ENCODE data around the gene RPP25.

The RPP25 gene, protein sequence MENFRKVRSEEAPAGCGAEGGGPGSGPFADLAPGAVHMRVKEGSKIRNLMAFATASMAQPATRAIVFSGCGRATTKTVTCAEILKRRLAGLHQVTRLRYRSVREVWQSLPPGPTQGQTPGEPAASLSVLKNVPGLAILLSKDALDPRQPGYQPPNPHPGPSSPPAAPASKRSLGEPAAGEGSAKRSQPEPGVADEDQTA

DNA sequence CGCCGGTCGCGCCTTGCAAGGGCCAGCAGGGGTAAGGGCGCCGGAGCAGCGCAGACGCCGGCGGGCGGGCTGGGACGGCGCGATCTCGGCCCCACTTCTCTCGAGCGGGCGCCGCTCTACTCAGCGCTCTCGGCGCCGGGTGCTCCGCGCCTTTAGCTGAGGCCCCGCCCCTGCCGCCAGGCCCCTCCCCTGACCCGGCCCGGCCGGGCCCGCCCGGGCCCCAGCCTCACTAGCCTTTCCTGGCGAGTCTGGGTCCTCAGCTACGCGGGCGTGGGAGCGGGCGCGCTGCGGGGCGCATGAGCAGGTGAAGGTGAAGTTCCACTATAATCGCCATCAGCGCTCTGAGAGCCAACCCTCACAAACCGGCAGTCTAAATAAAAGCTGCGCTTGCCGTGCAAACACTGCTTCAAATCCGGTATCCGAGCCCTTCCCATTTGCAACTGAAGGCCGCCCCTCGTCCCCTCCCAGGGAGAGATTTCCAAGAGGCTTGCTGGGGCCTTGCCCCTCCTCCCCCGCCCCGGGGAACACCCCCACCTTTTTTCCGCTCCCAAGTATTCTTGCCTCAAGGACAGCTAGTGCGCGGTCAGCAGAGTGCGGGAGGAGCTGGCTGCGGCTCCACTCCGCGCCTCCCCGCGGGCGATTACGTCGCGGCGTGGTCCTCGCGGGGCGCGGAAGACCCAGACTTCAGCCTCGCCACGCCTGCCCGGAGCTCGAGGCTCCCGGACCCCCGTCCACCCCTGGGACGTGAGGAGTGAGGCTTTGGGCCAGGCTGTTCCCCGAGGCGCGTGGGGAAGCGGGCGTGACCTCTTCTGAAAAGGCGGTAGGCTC, at the start of gene RPP25:
Gene RPP25 (minus strand): TSS at position 125 of the 828 bp plus-strand sequence. CDS start 189 bp downstream, outside the sequence.
- DNase-seq (ENCODE audit: low read depth), result peak; percentile 74

DNA sequence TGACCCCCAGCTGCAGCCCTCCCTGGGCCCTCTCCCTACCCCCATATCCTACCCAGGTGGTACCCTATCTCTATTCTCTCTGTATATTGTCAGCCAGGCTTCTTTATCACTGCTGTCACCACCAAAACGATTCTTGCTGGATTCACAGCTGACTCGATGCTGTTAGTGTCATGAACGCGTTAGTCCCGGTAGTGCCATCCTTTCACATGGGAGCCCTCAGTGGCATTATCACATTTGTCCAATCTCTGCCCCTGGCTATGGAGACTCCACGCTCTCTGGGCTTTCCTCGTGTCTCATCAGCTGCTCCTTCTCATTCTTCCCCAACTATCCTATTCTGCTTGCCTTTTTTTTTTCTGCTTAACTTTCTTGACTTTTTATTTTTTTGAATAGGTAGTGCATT, 45.8 kb upstream of the RPP25 start:
- no peak for DNase-seq (ENCODE audit: low read depth)

DNA sequence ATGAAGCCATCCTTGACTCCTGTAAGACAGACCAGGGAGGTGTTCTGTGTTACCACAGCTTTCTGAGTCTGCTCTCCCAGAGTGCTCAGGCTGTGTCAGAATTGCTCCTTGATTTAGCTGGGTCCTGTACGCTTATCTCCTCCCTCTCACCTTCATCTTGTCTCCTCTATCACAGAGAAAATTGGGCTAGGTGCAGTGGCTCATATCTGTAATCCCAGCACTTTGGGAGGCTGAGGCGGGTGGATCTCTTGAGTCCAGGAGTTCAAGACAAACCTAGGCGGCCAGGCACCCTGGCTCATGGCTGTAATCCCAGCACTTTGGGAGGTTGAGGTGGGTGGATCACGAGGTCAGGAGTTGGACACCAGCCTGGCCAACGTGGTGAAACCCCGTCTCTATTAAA, 44.7 kb upstream of the RPP25 start:
- DNase-seq (ENCODE audit: low read depth), result no peak

DNA sequence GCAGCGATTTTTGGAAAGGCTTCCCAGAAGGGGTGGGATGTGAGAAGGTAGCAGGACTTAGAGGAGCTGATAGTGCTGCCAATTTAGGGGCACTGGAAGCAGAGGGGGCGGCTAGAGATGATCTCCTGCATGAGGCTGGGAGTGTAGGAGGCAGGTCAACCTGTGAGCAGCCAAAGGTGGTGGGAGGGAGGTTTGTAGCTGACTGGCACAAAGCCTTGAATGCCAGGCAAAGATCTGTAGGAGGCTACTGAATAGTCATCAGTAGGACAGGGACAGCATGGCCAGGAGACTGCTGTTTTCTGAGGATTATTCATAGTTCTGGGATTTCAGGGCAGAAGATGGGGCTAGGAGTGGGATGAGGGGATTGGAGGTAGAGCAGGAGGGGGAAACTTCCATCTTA, 41.0 kb upstream of the RPP25 start:
- no peak for DNase-seq (ENCODE audit: low read depth)

DNA sequence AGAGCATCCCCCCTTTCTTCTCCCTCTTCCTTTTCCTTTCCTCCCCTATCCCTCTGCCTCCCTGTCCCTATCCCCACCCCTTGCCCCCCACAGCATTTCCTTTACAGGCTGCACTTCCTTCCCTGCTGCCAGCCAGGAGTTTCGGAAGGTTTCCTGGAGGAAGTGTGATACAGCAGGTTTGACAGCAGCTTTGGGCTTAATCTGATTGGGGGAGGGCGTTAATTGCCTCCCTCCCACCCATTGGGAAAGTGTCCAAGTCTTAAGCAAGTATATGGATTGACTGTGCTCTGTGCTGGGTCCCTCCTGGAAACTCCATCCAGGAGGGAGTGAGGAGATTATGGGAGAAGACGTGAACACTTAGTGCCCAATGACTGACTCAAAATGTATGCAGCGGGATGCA, 40.6 kb upstream of the RPP25 start:
- DNase-seq (ENCODE audit: low read depth), result no peak

DNA sequence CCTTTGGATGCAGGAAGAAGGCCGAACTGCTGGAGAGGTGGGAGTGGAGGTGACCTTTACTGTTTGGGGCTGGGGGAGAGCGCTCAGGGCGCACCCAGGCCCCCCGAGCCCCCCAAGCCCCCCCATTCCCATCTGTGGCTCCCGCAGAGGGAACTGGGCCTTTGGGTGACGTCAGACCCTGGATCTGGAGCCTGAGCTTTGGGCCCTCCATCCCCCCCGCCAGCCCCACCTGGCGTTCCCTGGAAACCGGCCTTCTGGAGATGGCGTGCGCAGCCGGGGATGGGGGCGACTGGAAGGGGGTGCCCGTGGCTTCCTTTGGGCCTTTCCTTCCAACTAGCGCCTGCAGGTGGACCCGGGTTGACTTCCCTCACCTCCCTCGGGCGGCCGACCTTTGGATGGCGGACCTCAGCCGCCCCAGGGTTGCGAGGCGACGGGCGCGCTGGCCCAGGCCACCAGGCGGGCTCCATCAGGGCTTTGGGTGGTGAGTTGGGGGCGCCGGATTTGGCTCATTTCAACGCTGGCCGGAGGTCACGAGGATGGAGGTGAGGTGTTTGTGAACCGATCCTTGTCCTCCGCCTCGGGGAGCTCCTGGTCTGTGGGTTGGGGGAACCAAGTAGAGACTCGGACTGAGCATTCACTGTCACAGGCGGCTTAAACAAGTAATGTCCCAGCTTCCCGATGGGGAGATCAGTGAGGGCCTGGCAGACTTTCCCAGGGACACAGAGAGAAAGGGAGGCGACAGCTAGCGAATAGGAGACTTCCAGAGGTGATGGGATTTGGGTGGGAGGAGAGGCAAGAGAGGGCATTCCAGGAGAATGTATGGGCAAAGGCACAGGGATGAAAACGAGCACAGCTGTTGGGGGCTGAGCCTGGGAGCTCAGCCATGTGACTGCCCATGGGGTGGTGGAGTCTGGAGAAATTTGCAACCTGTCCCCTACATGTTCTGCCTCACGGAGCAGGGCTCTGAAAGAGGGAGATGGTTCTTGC, 39.5 kb upstream of the RPP25 start:
- no peak for DNase-seq (ENCODE audit: low read depth)

DNA sequence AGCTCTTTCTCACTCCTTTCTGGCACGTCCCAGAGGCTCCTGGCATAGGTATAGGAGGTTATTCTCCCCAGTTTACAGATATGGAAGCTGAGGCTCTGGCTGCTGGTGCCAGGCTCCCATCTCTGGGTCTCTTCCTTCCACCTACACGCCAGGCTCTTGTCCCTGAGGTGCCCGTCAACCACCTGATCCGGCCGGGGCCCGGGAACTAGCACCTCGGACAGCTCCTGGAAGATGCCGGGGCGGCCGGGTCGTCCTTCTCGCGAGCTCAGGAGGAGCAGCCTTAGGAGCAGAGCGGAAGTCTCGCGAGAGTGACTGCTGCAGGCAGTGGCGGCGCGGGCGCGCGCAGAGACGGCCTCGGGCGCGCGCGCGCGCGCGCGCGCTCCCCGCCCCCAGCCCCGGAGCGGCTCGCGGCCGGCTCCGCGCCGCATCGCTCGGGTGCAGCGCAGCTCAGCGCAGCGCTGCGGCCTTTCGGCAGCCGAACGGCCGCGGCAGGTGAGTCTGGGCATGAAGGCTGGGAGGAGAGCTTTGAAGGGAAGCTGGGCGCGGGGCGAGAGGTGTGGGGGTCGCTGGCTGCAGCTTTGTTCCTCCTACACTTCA, 38.7 kb upstream of the RPP25 start, which contains the start of gene SCAMP5:
Gene SCAMP5 (plus strand): TSS at position 382 of the 597 bp plus-strand sequence. CDS start 16,277 bp downstream, outside the sequence.
- peak; percentile 55 for DNase-seq (ENCODE audit: low read depth)

DNA sequence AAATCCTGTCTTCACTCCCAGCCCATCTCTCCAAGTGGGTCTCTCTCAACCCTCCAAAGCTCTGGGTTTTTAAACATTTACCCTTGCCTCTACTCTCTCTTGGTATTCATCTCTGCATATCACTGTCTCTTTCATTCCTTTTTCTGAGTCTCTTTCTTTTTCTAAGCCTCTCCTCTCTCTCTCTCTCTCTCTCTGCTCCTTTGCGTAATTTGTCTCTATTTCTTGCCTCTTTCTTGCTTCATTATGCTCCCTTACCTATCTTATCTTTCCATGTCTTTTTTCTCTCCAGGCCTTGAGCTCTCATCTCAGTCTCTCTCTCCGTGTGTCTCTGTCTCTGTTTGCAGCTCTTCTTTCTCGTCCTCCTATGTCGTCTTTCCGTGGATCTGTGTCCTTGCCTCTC, 38.1 kb upstream of the RPP25 start:
- no peak for DNase-seq (ENCODE audit: low read depth)

DNA sequence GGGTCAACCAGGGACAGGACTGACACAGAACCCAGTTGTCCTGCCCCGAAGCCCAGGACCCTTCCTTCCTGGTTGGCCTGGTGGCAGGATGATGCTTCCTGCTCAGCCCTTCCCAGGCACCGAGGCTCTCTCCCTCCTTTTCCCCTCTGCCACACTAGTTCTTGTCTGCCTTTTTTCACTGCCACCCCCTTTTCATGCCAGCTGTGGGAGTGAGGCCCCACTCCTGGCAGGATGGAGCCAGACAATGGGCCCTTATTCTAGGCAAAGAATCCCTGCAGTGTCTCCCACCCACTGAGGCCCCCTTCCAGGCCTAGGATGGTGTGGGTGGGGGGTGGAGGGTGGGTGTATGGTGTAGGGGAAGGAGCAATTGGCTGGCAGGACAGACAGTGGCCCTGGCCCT, 37.7 kb upstream of the RPP25 start:
- no peak for DNase-seq (ENCODE audit: low read depth)

DNA sequence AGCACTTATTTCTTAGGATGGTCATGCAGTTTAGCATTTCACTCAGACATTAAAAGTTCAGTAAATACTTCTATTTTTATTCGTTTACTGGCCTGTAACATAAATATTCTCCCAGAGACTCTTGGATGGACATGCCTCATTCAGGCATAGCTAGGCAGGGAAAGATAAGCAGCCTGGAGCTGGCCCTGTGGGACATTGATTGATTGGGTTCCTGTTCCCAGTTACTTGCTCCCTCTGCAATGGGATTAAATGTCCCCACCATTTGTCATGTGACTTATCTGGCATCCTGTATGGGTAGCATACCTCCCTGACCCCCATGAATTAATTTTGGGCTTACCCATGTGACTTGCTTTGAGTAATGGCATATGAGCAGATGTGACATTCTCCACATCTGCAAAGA, 36.0 kb upstream of the RPP25 start:
- no peak for DNase-seq (ENCODE audit: low read depth)

DNA sequence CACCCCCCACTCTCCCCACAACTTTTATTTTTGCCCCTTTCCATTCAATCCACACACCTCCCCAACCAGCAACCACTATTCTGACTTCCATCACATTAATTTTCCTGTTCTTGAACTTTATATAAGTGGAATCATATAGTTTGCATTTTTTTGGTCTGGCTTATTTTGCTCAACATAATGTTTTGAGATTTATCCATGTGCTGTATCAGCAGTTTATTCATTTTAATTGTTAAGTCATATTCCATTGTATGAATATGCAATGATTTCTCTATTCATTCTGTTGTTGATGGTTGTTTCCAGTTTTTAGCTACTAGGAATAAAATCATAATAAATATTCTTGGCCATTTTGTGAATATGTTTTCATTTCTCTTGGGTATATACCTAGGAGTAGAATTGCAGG, 33.0 kb upstream of the RPP25 start:
- no peak for DNase-seq (ENCODE audit: low read depth)

DNA sequence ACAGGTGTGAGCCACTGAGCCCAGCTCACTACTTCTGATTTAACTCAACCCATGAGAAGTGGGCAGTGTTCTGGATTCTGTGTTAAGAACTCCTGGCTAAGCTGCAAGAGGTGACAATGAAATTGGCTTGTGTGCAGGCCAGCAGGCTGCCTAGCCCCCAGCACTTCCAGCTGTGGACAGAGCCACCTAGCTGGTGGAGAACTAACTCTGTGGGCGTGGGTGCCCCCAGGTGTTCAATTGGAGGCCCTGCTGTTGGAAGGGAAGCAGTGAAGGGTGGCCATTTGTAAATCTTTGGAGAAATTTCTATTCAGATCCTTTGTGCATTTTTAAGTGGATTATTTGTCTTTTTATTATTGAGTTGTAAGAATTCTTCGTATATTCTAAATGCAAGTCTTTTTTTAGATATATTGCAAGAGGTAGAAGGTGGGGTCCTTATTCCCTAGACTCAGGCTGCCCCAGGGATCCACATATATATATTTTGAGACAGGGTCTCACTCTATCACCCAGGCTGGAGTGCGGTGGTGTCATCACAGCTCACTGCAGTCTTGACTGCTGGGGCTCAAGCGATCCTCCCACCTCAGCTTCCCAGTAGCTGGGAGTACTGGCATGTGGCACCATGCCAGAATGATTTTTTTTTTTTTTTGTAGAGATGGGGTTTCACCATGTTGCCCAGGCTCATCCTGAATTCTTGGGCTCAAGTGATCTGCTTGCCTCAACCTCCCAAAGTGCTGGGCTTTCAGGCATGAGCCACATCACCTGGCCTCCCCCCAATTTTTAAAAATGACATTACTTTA, 31.6 kb upstream of the RPP25 start:
- no peak for DNase-seq (ENCODE audit: low read depth)

DNA sequence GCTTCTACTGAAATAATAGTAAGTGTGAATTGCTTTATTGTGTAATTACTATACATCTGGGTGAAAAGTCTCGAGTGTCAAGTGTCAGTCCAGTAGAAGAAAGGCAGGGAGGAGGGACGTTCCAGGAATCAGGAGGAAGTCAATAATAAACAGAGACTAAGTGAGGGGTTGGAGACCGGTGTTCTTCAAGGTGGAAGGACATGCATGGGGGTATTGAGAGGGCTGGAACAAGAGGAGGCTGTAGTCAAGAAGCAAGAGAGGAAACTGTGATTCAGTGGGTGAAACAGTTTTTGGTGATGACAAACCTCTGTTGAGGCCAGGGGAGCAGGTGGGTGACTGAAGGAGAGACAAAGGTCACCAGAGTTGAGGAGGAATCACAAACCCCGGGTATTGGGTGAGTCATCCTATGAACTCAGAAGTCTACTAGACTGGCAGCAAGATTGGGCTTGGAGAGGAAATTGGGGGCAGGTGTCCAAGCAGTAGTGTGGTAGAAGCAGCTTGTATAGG, 27.2 kb upstream of the RPP25 start:
- peak; percentile 38 for DNase-seq (ENCODE audit: low read depth)

DNA sequence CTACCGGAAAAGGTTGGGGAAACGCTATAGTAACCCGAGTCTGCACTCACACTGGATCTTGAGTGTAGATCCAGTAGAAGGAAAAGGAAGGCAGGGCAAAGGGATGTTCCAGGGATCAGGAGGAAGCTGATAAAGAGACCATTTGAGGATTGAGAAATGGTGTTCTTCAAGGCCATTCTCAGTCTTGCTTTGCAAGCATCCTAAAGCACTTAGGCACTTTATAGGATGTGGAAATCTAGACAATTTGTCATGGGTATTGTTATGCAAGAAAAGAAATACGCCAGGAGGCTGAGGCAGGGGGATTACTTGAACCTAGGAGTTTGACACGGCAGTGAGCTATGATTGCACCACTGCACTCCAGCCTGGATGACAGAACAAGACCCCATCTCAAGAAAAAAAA, 25.6 kb upstream of the RPP25 start:
- DNase-seq (ENCODE audit: low read depth), result no peak

DNA sequence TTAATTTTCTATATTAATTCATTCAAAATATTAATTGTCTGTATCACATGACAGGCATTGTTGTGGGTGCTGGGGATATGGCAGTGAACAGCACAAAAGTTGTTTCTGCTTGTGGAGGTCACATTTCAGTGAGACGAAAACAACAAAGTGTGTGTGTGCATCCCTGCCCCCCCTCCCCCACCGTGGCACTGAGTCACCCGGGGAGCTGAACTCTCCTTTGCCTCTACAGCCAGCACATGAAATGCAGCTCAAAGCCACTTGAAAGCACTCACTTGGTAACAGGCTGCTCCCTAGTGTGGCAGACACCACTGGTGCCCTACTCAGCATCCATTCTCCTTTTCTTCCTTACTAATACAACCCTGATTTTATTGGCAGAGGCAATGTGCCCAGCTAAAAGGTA, 21.9 kb upstream of the RPP25 start:
- no peak for DNase-seq (ENCODE audit: low read depth)

DNA sequence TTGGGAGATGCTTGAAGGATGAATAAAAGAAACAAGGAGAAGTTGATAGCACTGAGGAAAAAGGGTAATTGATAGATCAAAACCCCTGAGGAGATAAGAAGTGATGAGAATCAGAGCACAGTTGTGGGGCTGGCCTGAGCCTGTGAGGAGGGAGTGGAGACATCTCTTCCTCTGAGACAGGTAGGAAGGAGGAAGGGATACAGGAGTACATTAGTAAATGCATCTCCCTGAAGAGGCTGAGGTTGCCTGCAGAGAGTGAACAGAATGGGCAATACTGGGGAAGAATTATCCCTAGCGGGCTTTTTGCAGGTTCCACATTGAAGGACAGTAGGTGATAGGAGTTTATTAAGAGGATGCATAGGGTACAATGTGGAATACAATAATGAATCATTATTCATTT, 21.5 kb upstream of the RPP25 start:
- no peak for DNase-seq (ENCODE audit: low read depth)

DNA sequence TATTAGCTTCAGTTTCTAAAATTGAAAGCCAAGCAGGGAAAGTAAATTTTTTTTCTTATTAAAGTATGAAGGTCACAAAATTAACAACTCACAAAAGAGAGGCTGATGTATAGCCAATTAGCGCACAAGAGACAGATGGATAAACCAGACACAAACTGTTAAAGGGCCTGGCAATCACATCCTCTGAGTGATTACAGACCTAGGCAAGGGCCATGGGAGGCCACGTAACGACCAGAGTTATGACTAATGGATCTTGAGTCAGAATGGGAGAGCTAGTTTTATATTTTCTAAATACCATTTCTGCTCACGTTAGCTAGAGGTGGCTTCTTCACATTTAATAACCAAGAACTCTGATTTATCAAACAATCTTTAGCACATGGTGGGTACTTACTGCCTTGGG, 21.0 kb upstream of the RPP25 start:
- no peak for DNase-seq (ENCODE audit: low read depth)

DNA sequence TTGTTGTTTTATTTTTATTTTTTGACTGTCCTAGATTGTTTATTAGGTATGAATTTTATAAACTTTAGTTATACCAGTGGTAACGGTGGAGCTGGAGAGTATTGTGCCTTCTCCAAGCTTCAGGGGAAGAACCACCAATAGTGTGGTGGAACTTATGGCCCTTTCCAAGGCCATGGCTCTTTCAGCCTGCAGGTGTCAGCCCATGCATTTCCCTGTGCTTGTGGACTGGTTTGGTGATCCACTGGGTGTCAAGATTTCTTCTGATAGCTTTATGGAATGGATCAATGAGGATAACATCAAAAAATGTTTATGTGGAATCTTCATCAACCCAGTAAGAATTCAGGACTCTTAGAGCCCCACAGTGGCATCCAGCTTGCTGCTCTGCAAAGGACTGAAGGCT, 19.6 kb upstream of the RPP25 start:
- DNase-seq (ENCODE audit: low read depth), result no peak

DNA sequence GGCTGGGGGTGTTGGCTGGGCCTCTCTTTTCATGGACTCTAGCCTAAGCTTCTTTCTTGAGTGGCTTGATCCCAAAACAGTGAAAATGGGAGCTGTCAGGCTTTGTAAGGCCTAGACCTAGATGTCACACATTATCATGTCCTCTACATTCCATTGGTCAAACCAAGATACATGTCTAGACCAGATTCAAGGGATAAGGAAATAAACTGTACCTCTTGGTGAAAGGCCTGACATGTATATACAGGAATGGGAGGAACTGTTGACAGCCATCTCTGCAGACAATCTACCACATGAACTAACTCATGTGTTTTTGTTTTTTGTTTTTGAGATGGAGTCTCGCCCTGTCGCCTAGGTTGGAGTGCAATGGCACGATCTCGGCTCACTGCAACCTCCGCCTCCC, 11.1 kb upstream of the RPP25 start:
- no peak for DNase-seq (ENCODE audit: low read depth)

DNA sequence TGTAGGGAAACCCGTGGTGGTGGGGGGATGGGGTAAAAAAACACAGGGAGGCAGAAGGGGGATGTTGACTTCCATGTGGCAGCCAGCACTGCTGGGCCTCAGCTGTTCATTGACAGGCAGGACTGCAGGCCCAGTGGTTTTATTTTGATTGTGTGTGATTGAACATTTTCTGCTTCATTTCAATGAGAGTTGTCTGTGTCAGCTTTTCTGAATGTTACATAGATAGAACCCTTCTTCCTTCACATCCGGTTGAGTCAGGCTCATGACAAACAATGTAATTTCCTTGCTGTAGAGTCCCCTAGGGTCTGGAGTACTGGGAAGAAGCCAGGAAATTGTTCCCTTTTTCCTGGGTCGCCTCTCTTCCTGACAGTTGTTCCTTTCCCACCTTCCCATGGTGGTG, 8.2 kb upstream of the RPP25 start:
- no peak for DNase-seq (ENCODE audit: low read depth)

DNA sequence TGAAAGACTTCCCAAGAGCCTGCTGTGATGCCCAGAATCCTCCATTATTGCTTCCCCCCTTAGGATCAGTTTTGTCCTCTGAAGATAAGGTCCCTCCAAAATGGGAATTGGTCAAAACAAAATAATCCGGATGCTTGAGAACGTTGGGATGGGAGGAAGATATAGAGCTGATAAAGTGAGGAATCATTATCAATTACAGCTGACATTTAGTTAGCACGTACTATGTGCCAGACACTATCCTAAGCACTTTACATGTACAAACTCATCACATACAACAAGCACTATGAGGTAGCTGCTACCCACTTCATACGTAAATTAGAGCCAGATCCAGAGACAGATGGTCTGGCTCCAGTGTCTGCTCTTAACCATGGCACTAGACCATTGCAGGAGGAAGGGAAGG, 6.6 kb upstream of the RPP25 start:
- DNase-seq (ENCODE audit: low read depth), result no peak

All from HS-5 (cell line).